Peyer's patch (tissue), 4 donors: Measurements from ENCODE around the gene CTNND1. TPM values are rescaled to one million over a fixed set of nuclear protein-coding genes. Genes with fewer than 3 reads are reported as not detected.
A peak's percentile ranks its signal among the peaks of the same experiment; 100 is the strongest.

Experiments
- DNase-seq, 3 donors: peaks; one replicate each; pipeline ENCODE4 v3.0.0-alpha.2; 2017 to 2019
- H3K27ac ChIP-seq, 4 donors: fragments of 200-600 bp; sonication (generic); one replicate each; pipeline ENCODE4 v1.5.1; 2016 to 2019
- H3K27me3 ChIP-seq, 2 donors: fragments of 200-600 bp; sonication (generic); one replicate each; pipeline ENCODE4 v1.5.1; 2019
- H3K36me3 ChIP-seq, 3 donors: fragments of 200-600 bp; sonication (generic); one replicate each; pipeline ENCODE4 v1.5.1; 2016 to 2019
- H3K4me1 ChIP-seq, 4 donors: fragments of 200-600 bp; sonication (generic); one replicate each; pipeline ENCODE4 v1.5.1; 2016 to 2019
- H3K4me3 ChIP-seq, 4 donors: fragments of 200-600 bp; sonication (generic); 1 replicate in 3 of 4; 2 replicates in 1 of 4; pipeline ENCODE4 v1.5.1; 2016 to 2019; ENCODE audit warnings: mild to moderate bottlenecking in 1 of 4
- H3K9me3 ChIP-seq, 4 donors: fragments of 200-600 bp; sonication (generic); one replicate each; pipeline ENCODE4 v1.5.1; 2016 to 2019; ENCODE audit warnings: mild to moderate bottlenecking in 1 of 4
- CTCF ChIP-seq, 6 experiments: fragments of 450-650 bp in 4 of 6; fragments of 200-600 bp in 2 of 6; sonication (generic) in 1 of 6; IDR thresholded peaks; one replicate each; pipeline ENCODE4 v1.5.1; 2017 to 2019; ENCODE audit warnings: antibody characterized with exemption in 6 of 6, mild to moderate bottlenecking in 3 of 6, moderate library complexity in 1 of 6
- POLR2A ChIP-seq, 2 donors: fragments of 450-650 bp; IDR thresholded peaks; one replicate each; pipeline ENCODE4 v1.5.1; 2017; ENCODE audit warnings: antibody characterized with exemption in 2 of 2, mild to moderate bottlenecking in 2 of 2, moderate library complexity in 2 of 2
- total RNA-seq, 4 donors: library from RNA; depleted of rRNA; stranded (reverse); fragments of >200 nt; gene quantifications; one replicate each; pipeline ENCODE4 v1.1.0, GENCODE V29; 2016

Gene CTNND1
- total RNA-seq, 4 donors from 2014 or later = 205 to 366 (median 346) TPM

- no peak for TF ChIP-seq POLR2A (IDR thresholded peaks at IDR 0.05)
- TF ChIP-seq CTCF (IDR thresholded peaks at IDR 0.05) = no peak
- H3K36me3 ChIP-seq = no peaks in the 10 kb centered on the region
- no peaks in the 10 kb centered on the region for H3K27me3 ChIP-seq
- peak overlapping the region in 3 of 4 donors; percentile 24 to 79 (median 74) for H3K27ac ChIP-seq
- DNase-seq = no peak
- H3K9me3 ChIP-seq = no peaks in the 10 kb centered on the region
- peaks cover 3 to 93% (median 31%) of the 10 kb centered on the region in 4 donors for H3K4me1 ChIP-seq
- H3K4me3 ChIP-seq = peak overlapping the region in 1 of 4 donors; percentile 6
Observed at GRCh38 chr11:57787920-57788702, 26.5 kb downstream of the CTNND1 start.

DNA sequence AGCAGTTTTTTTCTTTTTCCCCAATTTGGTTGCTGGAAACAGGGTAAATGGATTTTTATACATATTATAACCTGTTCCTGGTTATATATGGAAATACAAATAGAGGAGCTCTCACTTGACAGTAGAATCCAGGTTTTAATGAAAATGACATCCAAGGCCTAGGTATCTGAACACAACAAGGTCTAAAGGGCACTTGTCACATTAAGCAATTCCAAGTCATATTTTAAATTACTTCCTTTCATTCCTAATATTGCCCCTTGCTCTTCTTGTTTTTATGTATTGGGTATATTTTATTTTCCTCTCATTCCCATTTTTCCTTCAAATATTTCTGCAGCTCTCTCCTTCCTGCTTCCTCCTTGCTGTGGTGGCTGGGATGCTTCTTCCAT, 27.1 kb downstream of the CTNND1 start:
- TF ChIP-seq POLR2A (IDR thresholded peaks at IDR 0.05) = no peak
- TF ChIP-seq CTCF (IDR thresholded peaks at IDR 0.05) = no peak
- Histone ChIP-seq H3K27ac (peak overlapping the region in 3 of 4 donors; percentile 20 to 79 (median 74)), H3K36me3 (no peaks in the 10 kb centered on the region), H3K27me3 (no peaks in the 10 kb centered on the region), H3K4me3 (peak overlapping the region in 1 of 4 donors; percentile 6), H3K4me1 (peaks cover 8 to 93% (median 33%) of the 10 kb centered on the region in 4 donors), H3K9me3 (no peaks in the 10 kb centered on the region)
- DNase-seq = no peak

- no peaks in the 10 kb centered on the region for H3K27me3 ChIP-seq
- peak overlapping the region; percentile 74 to 88 (median 77) for H3K27ac ChIP-seq
- H3K4me1 ChIP-seq = peaks cover 8 to 72% (median 26%) of the 10 kb centered on the region in 4 donors
- TF ChIP-seq POLR2A (IDR thresholded peaks at IDR 0.05) = no peak
- TF ChIP-seq CTCF (IDR thresholded peaks at IDR 0.05) = no peak
- no peak overlapping the region for H3K4me3 ChIP-seq
- peaks cover 0 to 25% (median 0%) of the 10 kb centered on the region in 3 donors for H3K36me3 ChIP-seq
- no peaks in the 10 kb centered on the region for H3K9me3 ChIP-seq
- no peak for DNase-seq
Observed at GRCh38 chr11:57791321-57792059, 29.9 kb downstream of the CTNND1 start.

DNA sequence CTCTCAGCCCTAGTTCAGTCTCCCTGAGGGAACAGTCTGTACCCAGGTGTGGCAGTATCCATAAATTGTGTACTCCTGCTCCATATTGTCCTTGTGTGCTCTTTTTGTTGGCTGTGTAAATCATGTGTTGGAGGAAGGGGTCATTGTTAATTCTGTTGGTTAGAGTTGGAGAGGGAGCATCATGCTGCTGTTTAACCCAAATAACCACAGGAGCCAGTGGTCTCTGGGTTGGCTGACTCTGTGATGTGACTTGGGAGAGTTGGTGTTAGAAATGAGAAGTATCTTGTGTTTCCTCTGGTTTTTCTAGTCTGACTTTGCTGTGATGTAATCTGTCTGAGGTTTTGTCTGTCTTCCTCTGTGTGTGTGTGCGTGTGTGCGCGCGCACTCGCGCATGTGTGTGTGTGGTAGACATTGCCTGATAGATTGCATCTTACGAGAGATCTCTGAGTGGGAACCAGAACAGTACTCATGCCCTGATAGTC, 30.5 kb downstream of the CTNND1 start:
- peaks cover 8 to 66% (median 25%) of the 10 kb centered on the region in 4 donors for H3K4me1 ChIP-seq
- DNase-seq = peak; percentile 68 to 94 (median 93)
- no peaks in the 10 kb centered on the region for H3K9me3 ChIP-seq
- TF ChIP-seq CTCF (IDR thresholded peaks at IDR 0.05) = no peak
- TF ChIP-seq POLR2A (IDR thresholded peaks at IDR 0.05) = peak in 1 of 2 donors; percentile 27
- peaks cover 0 to 31% (median 0%) of the 10 kb centered on the region in 3 donors for H3K36me3 ChIP-seq
- H3K4me3 ChIP-seq = peak overlapping the region in 3 of 4 donors; percentile 3 to 18 (median 13)
- no peaks in the 10 kb centered on the region for H3K27me3 ChIP-seq
- peak overlapping the region; percentile 74 to 88 (median 77) for H3K27ac ChIP-seq

- no peaks in the 10 kb centered on the region for H3K9me3 ChIP-seq
- peaks cover 0 to 36% (median 0%) of the 10 kb centered on the region in 3 donors for H3K36me3 ChIP-seq
- H3K4me1 ChIP-seq = peaks cover 8 to 58% (median 24%) of the 10 kb centered on the region in 4 donors
- no peak for DNase-seq
- TF ChIP-seq POLR2A (IDR thresholded peaks at IDR 0.05) (peak in 1 of 2 donors; percentile 26), CTCF (IDR thresholded peaks at IDR 0.05) (no peak)
- H3K27ac ChIP-seq = peak overlapping the region; percentile 74 to 88 (median 77)
- peak overlapping the region in 2 of 4 donors; percentile 12 to 18 for H3K4me3 ChIP-seq
- H3K27me3 ChIP-seq = no peaks in the 10 kb centered on the region
Observed at GRCh38 chr11:57792870-57793269, 31.3 kb downstream of the CTNND1 start.
